Measurements from ENCODE around the gene COX7A1.

The COX7A1 gene

DNA sequence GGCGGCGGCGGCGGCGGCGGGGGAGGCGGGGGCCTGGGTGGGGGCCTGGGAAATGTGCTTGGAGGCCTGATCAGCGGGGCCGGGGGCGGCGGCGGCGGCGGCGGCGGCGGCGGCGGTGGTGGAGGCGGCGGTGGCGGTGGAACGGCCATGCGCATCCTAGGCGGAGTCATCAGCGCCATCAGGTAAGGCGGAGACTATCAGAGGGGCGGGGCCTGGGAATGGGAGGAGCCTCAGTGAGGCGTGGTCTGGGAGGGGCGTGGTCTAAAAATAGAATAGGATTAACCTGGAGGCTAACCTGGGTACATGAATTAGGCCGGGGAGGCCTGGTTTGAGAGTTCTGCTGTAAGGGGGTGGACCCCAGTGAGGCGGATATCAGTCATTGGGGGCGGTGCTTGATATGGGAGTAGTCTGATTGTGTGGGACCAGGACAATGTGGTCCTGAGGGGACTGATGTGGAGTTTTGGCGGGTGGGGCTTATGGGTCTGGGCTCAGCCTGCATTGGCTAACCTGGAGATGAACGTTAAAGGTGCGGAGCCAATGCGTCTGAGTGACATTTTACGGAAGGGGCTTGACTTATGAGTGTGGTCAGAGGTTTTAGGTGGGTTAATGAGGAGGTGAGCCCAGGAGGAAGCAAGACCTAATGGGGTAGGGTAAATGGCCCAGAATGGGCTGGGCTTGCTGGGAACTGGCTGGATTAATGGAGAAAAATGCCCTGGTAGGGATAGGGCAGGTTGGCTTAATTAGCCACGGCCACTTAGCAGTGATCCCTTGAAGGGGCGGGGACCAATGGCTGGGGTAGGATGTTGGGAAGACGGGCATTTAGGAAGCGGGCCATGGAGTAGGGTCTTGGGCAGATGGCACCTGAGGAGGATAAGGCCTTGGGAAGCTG lies 11.0 kb downstream of the COX7A1 start:
- H2AFZ ChIP-seq (ENCODE audit: low read length) = peak overlapping the region; percentile 59; the same call in 1 of the 2 replicates
- H3K4me2 ChIP-seq (ENCODE audit: low read depth, low read length, poor library complexity, severe bottlenecking) = peak overlapping the region; percentile 64
- no peaks in the 10 kb centered on the region for H3K9me3 ChIP-seq (ENCODE audit: insufficient read depth, low read depth, low read length)
- H3K79me2 ChIP-seq (ENCODE audit: insufficient read depth, low read length) = peaks cover 20% of the 10 kb centered on the region; the same call in 1 of the 2 replicates
- no peaks in the 10 kb centered on the region for H3F3A ChIP-seq (ENCODE audit: low read depth)
- no peaks in the 10 kb centered on the region for H3K9me2 ChIP-seq (replicated peaks; ENCODE audit: low read depth, low read length)
- H4K20me1 ChIP-seq (ENCODE audit: insufficient read depth, low read length, poor library complexity, severe bottlenecking) = peaks cover 22% of the 10 kb centered on the region
- H3K9ac ChIP-seq (ENCODE audit: low read depth, low read length, poor library complexity, severe bottlenecking) = peak overlapping the region; percentile 84
- peaks cover 26% of the 10 kb centered on the region for H3K36me3 ChIP-seq (ENCODE audit: insufficient read depth, low read length)
- no peaks in the 10 kb centered on the region for H3K27me3 ChIP-seq (ENCODE audit: insufficient read depth, low read length, poor library complexity, severe bottlenecking)
- peak overlapping the region; percentile 80 for H3K4me3 ChIP-seq (ENCODE audit: low read length, poor library complexity, severe bottlenecking)
- no peak for TF ChIP-seq EZH2phosphoT487 (IDR thresholded peaks at IDR 0.05; ENCODE audit: borderline replicate concordance)
- TF ChIP-seq, protein P1, sequence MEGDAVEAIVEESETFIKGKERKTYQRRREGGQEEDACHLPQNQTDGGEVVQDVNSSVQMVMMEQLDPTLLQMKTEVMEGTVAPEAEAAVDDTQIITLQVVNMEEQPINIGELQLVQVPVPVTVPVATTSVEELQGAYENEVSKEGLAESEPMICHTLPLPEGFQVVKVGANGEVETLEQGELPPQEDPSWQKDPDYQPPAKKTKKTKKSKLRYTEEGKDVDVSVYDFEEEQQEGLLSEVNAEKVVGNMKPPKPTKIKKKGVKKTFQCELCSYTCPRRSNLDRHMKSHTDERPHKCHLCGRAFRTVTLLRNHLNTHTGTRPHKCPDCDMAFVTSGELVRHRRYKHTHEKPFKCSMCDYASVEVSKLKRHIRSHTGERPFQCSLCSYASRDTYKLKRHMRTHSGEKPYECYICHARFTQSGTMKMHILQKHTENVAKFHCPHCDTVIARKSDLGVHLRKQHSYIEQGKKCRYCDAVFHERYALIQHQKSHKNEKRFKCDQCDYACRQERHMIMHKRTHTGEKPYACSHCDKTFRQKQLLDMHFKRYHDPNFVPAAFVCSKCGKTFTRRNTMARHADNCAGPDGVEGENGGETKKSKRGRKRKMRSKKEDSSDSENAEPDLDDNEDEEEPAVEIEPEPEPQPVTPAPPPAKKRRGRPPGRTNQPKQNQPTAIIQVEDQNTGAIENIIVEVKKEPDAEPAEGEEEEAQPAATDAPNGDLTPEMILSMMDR (conservative IDR thresholded peaks at IDR 0.05; ENCODE audit: low read length) = no peak
- H3K4me1 ChIP-seq (ENCODE audit: insufficient read depth, low read length, poor library complexity, severe bottlenecking) = peaks cover 9% of the 10 kb centered on the region

GRCh38 chr19:36140304-36141038 lies 11.8 kb downstream of the COX7A1 start:
- Histone ChIP-seq H3K36me3 (ENCODE audit: insufficient read depth, low read length) (peaks cover 18% of the 10 kb centered on the region), H3K9me2 (replicated peaks; ENCODE audit: low read depth, low read length) (no peaks in the 10 kb centered on the region), H3K9me3 (ENCODE audit: insufficient read depth, low read depth, low read length) (no peaks in the 10 kb centered on the region), H3K27me3 (ENCODE audit: insufficient read depth, low read length, poor library complexity, severe bottlenecking) (no peaks in the 10 kb centered on the region), H4K20me1 (ENCODE audit: insufficient read depth, low read length, poor library complexity, severe bottlenecking) (peaks cover 22% of the 10 kb centered on the region), H2AFZ (ENCODE audit: low read length) (peak overlapping the region; percentile 59), H3K4me1 (ENCODE audit: insufficient read depth, low read length, poor library complexity, severe bottlenecking) (peaks cover 9% of the 10 kb centered on the region), H3K9ac (ENCODE audit: low read depth, low read length, poor library complexity, severe bottlenecking) (peak overlapping the region; percentile 84), H3F3A (ENCODE audit: low read depth) (no peaks in the 10 kb centered on the region), H3K79me2 (ENCODE audit: insufficient read depth, low read length) (peaks cover 20% of the 10 kb centered on the region; the same call in 1 of the 2 replicates), H3K4me3 (ENCODE audit: low read length, poor library complexity, severe bottlenecking) (peak overlapping the region; percentile 80), H3K4me2 (ENCODE audit: low read depth, low read length, poor library complexity, severe bottlenecking) (peak overlapping the region; percentile 48)
- TF ChIP-seq EZH2phosphoT487 (IDR thresholded peaks at IDR 0.05; ENCODE audit: borderline replicate concordance) = no peak
- TF ChIP-seq, protein P1 (conservative IDR thresholded peaks at IDR 0.05; ENCODE audit: low read length) = no peak

GRCh38 chr19:36139473-36140303 lies 12.6 kb downstream of the COX7A1 start, which contains the start of gene CAPNS1:
Gene CAPNS1, plus strand, starts transcription at chr19:36140066. Its CDS starts 946 bp downstream, at chr19:36141012.
- H3K4me3 ChIP-seq (ENCODE audit: low read length, poor library complexity, severe bottlenecking) = peak within 1 kb of the TSS; percentile 80
- H3K4me1 ChIP-seq (ENCODE audit: insufficient read depth, low read length, poor library complexity, severe bottlenecking) = peaks cover 9% of the 10 kb centered on the region

More at GRCh38 chr19:36139473-36140303, 12.6 kb downstream of the COX7A1 start, which contains the start of gene CAPNS1:
- Histone ChIP-seq H3K9me3 (ENCODE audit: insufficient read depth, low read depth, low read length) (no peaks in the 10 kb centered on the region), H3K27me3 (ENCODE audit: insufficient read depth, low read length, poor library complexity, severe bottlenecking) (no peaks in the 10 kb centered on the region), H2AFZ (ENCODE audit: low read length) (peak within 1 kb of the TSS; percentile 96), H3K36me3 (ENCODE audit: insufficient read depth, low read length) (peaks cover 13% of the 10 kb centered on the region), H3F3A (ENCODE audit: low read depth) (no peaks in the 10 kb centered on the region), H3K9ac (ENCODE audit: low read depth, low read length, poor library complexity, severe bottlenecking) (peak within 1 kb of the TSS; percentile 84), H3K4me2 (ENCODE audit: low read depth, low read length, poor library complexity, severe bottlenecking) (peak within 1 kb of the TSS; percentile 59), H3K79me2 (ENCODE audit: insufficient read depth, low read length) (peaks cover 20% of the 10 kb centered on the region; the same call in 1 of the 2 replicates), H3K9me2 (replicated peaks; ENCODE audit: low read depth, low read length) (no peaks in the 10 kb centered on the region), H4K20me1 (ENCODE audit: insufficient read depth, low read length, poor library complexity, severe bottlenecking) (peaks cover 22% of the 10 kb centered on the region)
- TF ChIP-seq, protein P1 (conservative IDR thresholded peaks at IDR 0.05; ENCODE audit: low read length) = peak; percentile 38; the same call in 1 of the 2 replicates
- TF ChIP-seq EZH2phosphoT487 (IDR thresholded peaks at IDR 0.05; ENCODE audit: borderline replicate concordance) = no peak
